H9 (cell line): Measurements from ENCODE around the gene ZBTB20. TPM values are rescaled to one million over a fixed set of nuclear protein-coding genes. Genes with fewer than 3 reads are reported as not detected.

ENCODE experiments used
- DNase-seq: peaks from one replicate; pipeline ENCODE4 v3.0.0-alpha.2; 2017
- H2AFZ ChIP-seq: one replicate; pipeline ENCODE4 v1.6.1; 2013; ENCODE audit warnings: mild to moderate bottlenecking, low read length, control low read depth, moderate library complexity
- H2AK5ac ChIP-seq: 2 replicates; pipeline ENCODE4 v1.6.1; 2013; ENCODE audit warnings: low read length, control low read depth, mixed read lengths; ENCODE audit not compliant: insufficient read length
- H2BK120ac ChIP-seq: one replicate; pipeline ENCODE4 v1.6.1; 2013; ENCODE audit warnings: low read depth, mild to moderate bottlenecking, low read length, control low read depth, inconsistent platforms; ENCODE audit not compliant: poor library complexity, severe bottlenecking
- H2BK12ac ChIP-seq: 2 replicates; pipeline ENCODE4 v1.6.1; 2013; ENCODE audit warnings: low read length, control low read depth, mixed read lengths, low read depth; ENCODE audit not compliant: insufficient read length
- H2BK15ac ChIP-seq: 2 replicates; pipeline ENCODE4 v1.6.1; 2013; ENCODE audit warnings: low read depth, low read length, control low read depth
- H2BK20ac ChIP-seq: one replicate; pipeline ENCODE4 v1.6.1; 2013; ENCODE audit warnings: low read depth, mild to moderate bottlenecking, low read length, control low read depth, inconsistent platforms; ENCODE audit not compliant: poor library complexity, severe bottlenecking
- H2BK5ac ChIP-seq: 2 replicates; pipeline ENCODE4 v1.6.1; 2013; ENCODE audit warnings: low read length, control low read depth, mixed read lengths; ENCODE audit not compliant: insufficient read length
- H3K14ac ChIP-seq: 2 replicates; pipeline ENCODE4 v1.6.1; 2013; ENCODE audit warnings: low read length, control low read depth; ENCODE audit not compliant: insufficient read depth
- H3K18ac ChIP-seq: 2 replicates; pipeline ENCODE4 v1.6.1; 2013; ENCODE audit warnings: low read depth, mild to moderate bottlenecking, mixed read lengths, low read length, control low read depth; ENCODE audit not compliant: insufficient read length
- H3K23ac ChIP-seq: 2 replicates; pipeline ENCODE4 v1.6.1; 2013; ENCODE audit warnings: low read length, control low read depth, mixed read lengths, low read depth; ENCODE audit not compliant: insufficient read length
- H3K23me2 ChIP-seq: 2 replicates; pipeline ENCODE4 v1.6.1; 2013; ENCODE audit warnings: low read depth, mild to moderate bottlenecking, mixed read lengths, low read length, control low read depth; ENCODE audit not compliant: insufficient read length, poor library complexity, severe bottlenecking
- H3K27ac ChIP-seq: 2 replicates; pipeline ENCODE4 v1.5.1; 2013; ENCODE audit warnings: low read length, control low read depth, mixed read lengths, low read depth; ENCODE audit not compliant: insufficient read length
- H3K27me3 ChIP-seq: 2 replicates; pipeline ENCODE4 v1.6.1; 2013; ENCODE audit warnings: low read length, control low read depth, inconsistent platforms; ENCODE audit not compliant: insufficient read depth
- H3K4ac ChIP-seq: 2 replicates; pipeline ENCODE4 v1.6.1; 2013; ENCODE audit warnings: low read depth, mild to moderate bottlenecking, control low read depth, inconsistent platforms, low read length, moderate library complexity
- H3K4me1 ChIP-seq: 2 replicates; pipeline ENCODE4 v1.6.1; 2013; ENCODE audit warnings: low read length, control low read depth, inconsistent platforms; ENCODE audit not compliant: insufficient read depth
- H3K4me2 ChIP-seq: 2 replicates; pipeline ENCODE4 v1.6.1; 2013; ENCODE audit warnings: low read length, control low read depth, mixed read lengths; ENCODE audit not compliant: insufficient read length, insufficient read depth
- H3K56ac ChIP-seq: 2 replicates; pipeline ENCODE4 v1.6.1; 2013; ENCODE audit warnings: low read depth, mild to moderate bottlenecking, mixed read lengths, low read length, control low read depth; ENCODE audit not compliant: insufficient read length
- H3K79me1 ChIP-seq: 2 replicates; pipeline ENCODE4 v1.6.1; 2013; ENCODE audit warnings: low read depth, mild to moderate bottlenecking, moderate library complexity, low read length, control low read depth, inconsistent platforms; ENCODE audit not compliant: insufficient read depth, poor library complexity, severe bottlenecking
- H3K79me2 ChIP-seq: 2 replicates; pipeline ENCODE4 v1.6.1; 2013; ENCODE audit warnings: low read length, control low read depth, inconsistent platforms; ENCODE audit not compliant: insufficient read depth
- H3K9ac ChIP-seq: 2 replicates; pipeline ENCODE4 v1.6.1; 2013; ENCODE audit warnings: low read length, control low read depth, mixed read lengths; ENCODE audit not compliant: insufficient read length; ENCODE audit errors: extremely low read depth
- H3K9me3 ChIP-seq: one replicate; pipeline ENCODE4 v1.6.1; 2013; ENCODE audit warnings: low read depth, low read length, inconsistent platforms; ENCODE audit not compliant: control insufficient read depth
- H3T11ph ChIP-seq: one replicate; pipeline ENCODE4 v1.6.1; 2013; ENCODE audit warnings: mild to moderate bottlenecking, low read length, control low read depth, inconsistent platforms
- H4K20me1 ChIP-seq: one replicate; pipeline ENCODE4 v1.6.1; 2013; ENCODE audit not compliant: control insufficient read depth, insufficient read length, insufficient read depth
- H4K5ac ChIP-seq: 2 replicates; pipeline ENCODE4 v1.6.1; 2013; ENCODE audit warnings: low read depth, mild to moderate bottlenecking, mixed read lengths, low read length, control low read depth; ENCODE audit not compliant: insufficient read length
- H4K8ac ChIP-seq: replicated peaks from 2 replicates; pipeline ENCODE4 v1.6.1; 2013; ENCODE audit warnings: low read length, control low read depth, mixed read lengths, low read depth; ENCODE audit not compliant: insufficient read length
- H4K91ac ChIP-seq: 2 replicates; pipeline ENCODE4 v1.6.1; 2013; ENCODE audit warnings: low read depth, mild to moderate bottlenecking, moderate library complexity, mixed read lengths, low read length, control low read depth; ENCODE audit not compliant: insufficient read length
- H3K27ac Mint-ChIP-seq, 3 experiments: 2 replicates in 2 of 3; 3 replicates in 1 of 3; pipeline ENCODE4 v1.8.0; 2020 to 2021; ENCODE audit warnings: mixed read lengths in 3 of 3, mild to moderate bottlenecking in 1 of 3, moderate library complexity in 1 of 3
- H3K27me3 Mint-ChIP-seq: 2 replicates; pipeline ENCODE4 v1.8.0; 2021; ENCODE audit warnings: low read depth, mild to moderate bottlenecking, moderate library complexity, mixed read lengths
- H3K36me3 Mint-ChIP-seq, 3 experiments: 2 replicates in 2 of 3; 3 replicates in 1 of 3; pipeline ENCODE4 v1.8.0; 2020 to 2021; ENCODE audit warnings: low read depth in 3 of 3, mixed read lengths in 3 of 3; ENCODE audit not compliant: insufficient read depth in 1 of 3
- H3K4me1 Mint-ChIP-seq, 2 experiments: 2 replicates each; pipeline ENCODE4 v1.8.0; 2020; ENCODE audit warnings: mixed read lengths in 2 of 2
- H3K4me3 Mint-ChIP-seq, 2 experiments: 2 replicates in 1 of 2; 3 replicates in 1 of 2; pipeline ENCODE4 v1.8.0; 2020 to 2021; ENCODE audit warnings: mild to moderate bottlenecking in 2 of 2, mixed read lengths in 2 of 2, moderate library complexity in 1 of 2
- H3K9me3 Mint-ChIP-seq, 2 experiments: 2 replicates in 1 of 2; 3 replicates in 1 of 2; pipeline ENCODE4 v1.8.0; 2020; ENCODE audit warnings: mild to moderate bottlenecking in 2 of 2, mixed read lengths in 2 of 2, moderate library complexity in 1 of 2
- WGBS: extraction: QIAGEN DNeasy Blood & Tissue Kit; methylation state at CpG from one replicate; pipeline ENCODE4 v1.1.7; 2013; ENCODE audit warnings: missing lambda C conversion rate, low lambda C conversion rate, mixed read lengths; ENCODE audit not compliant: insufficient read length; ENCODE audit errors: extremely low coverage; 5-methylcytosine and 5-hydroxymethylcytosine counted together
- total RNA-seq: library from RNA; stranded (reverse); gene quantifications from 2 replicates; pipeline ENCODE4 v1.2.1, GENCODE V29; 2021
- TF ChIP-seq, protein P1 (sequence below): fragments of 200-600 bp; sonication (generic); conservative IDR thresholded peaks from 3 replicates; pipeline ENCODE4 v1.8.0; 2021; ENCODE audit warnings: antibody characterized with exemption, mild to moderate bottlenecking

ZBTB20 gene
- total RNA-seq, 1 experiment from 2014 or later, result 0.70 TPM

- Mint-ChIP-seq H3K9me3 (no peaks in the 10 kb centered on the region; a peak in 1 of 5 replicates), H3K27ac (no peak overlapping the region), H3K36me3 (no peaks in the 10 kb centered on the region), H3K4me3 (no peak overlapping the region), H3K27me3 (no peaks in the 10 kb centered on the region), H3K4me1 (no peaks in the 10 kb centered on the region)
- Histone ChIP-seq H3K4me2 (no peak overlapping the region), H2AK5ac (no peak overlapping the region), H2BK15ac (no peak overlapping the region), H3K18ac (no peak overlapping the region), H3T11ph (no peak overlapping the region), H3K4me1 (no peaks in the 10 kb centered on the region), H3K79me1 (no peaks in the 10 kb centered on the region), H3K79me2 (no peaks in the 10 kb centered on the region), H2AFZ (no peak overlapping the region), H3K27me3 (no peaks in the 10 kb centered on the region), H4K20me1 (no peaks in the 10 kb centered on the region), H3K9me3 (no peaks in the 10 kb centered on the region), H3K4ac (no peak overlapping the region), H3K23me2 (no peaks in the 10 kb centered on the region), H3K23ac (no peak overlapping the region), H3K9ac (no peak overlapping the region), H2BK20ac (no peak overlapping the region), H4K8ac (no peak overlapping the region), H4K5ac (no peak overlapping the region), H3K14ac (no peak overlapping the region), H4K91ac (no peak overlapping the region), H3K56ac (no peak overlapping the region), H2BK12ac (no peak overlapping the region), H3K27ac (no peak overlapping the region), H2BK120ac (no peak overlapping the region), H2BK5ac (no peak overlapping the region)
- WGBS, result no CpG with 5 or more reads among the region's 7 CpGs
- TF ChIP-seq, protein P1, sequence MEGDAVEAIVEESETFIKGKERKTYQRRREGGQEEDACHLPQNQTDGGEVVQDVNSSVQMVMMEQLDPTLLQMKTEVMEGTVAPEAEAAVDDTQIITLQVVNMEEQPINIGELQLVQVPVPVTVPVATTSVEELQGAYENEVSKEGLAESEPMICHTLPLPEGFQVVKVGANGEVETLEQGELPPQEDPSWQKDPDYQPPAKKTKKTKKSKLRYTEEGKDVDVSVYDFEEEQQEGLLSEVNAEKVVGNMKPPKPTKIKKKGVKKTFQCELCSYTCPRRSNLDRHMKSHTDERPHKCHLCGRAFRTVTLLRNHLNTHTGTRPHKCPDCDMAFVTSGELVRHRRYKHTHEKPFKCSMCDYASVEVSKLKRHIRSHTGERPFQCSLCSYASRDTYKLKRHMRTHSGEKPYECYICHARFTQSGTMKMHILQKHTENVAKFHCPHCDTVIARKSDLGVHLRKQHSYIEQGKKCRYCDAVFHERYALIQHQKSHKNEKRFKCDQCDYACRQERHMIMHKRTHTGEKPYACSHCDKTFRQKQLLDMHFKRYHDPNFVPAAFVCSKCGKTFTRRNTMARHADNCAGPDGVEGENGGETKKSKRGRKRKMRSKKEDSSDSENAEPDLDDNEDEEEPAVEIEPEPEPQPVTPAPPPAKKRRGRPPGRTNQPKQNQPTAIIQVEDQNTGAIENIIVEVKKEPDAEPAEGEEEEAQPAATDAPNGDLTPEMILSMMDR, result no peak
- no peak for DNase-seq
Observed at GRCh38 chr3:114834175-114834940, 312.7 kb downstream of the ZBTB20 start.
